Measurements from ENCODE around the gene PLP2. TPM values are rescaled to one million over a fixed set of nuclear protein-coding genes. Genes with fewer than 3 reads are reported as not detected.

PLP2 gene
- total RNA-seq, 1 experiment from 2014 or later = 165 TPM

- Histone ChIP-seq H3K9ac (ENCODE audit: low read length) (no peak overlapping the region), H3F3A (ENCODE audit: low read length, unreplicated experiment) (no peaks in the 10 kb centered on the region), H4K20me1 (ENCODE audit: low read length) (no peaks in the 10 kb centered on the region), H3K9me3 (ENCODE audit: low read length) (no peaks in the 10 kb centered on the region), H3K27ac (ENCODE audit: low read length) (no peak overlapping the region), H3K36me3 (ENCODE audit: low read depth, low read length) (no peaks in the 10 kb centered on the region), H3K79me2 (ENCODE audit: low read length) (no peaks in the 10 kb centered on the region), H3K27me3 (ENCODE audit: low read length) (no peaks in the 10 kb centered on the region), H3K4me3 (ENCODE audit: low read length) (no peak overlapping the region), H2AFZ (ENCODE audit: low read length) (no peak overlapping the region), H3K9me2 (replicated peaks; ENCODE audit: low read length) (no peaks in the 10 kb centered on the region), H3K4me2 (ENCODE audit: low read length) (no peak overlapping the region), H3K4me1 (ENCODE audit: insufficient read depth, low read length) (peaks cover 12% of the 10 kb centered on the region)
- ChIA-PET POLR2A (ENCODE audit: unreplicated experiment) (no interaction called here), CTCF (no interaction called here)
- no TSS peak for BruUV-seq (replicated peaks)
- no peak for ATAC-seq
- intact Hi-C loops (cut with micrococcal nuclease) = loop anchor here (5.0 kb wide), 2 partner anchors 39 to 119 kb away; partner anchors contain the start of genes GPKOW and TFE3
- DNase-seq = no peak
- TF ChIP-seq CTCF (conservative IDR thresholded peaks at IDR 0.05; ENCODE audit: low read depth, low read length) (no peak), EZH2phosphoT487 (IDR thresholded peaks at IDR 0.05; ENCODE audit: borderline replicate concordance, low read length) (no peak), EZH2 (IDR thresholded peaks at IDR 0.05; ENCODE audit: low read length, unreplicated experiment) (no peak)
Observed at GRCh38 chrX:49160908-49161307, 10.8 kb upstream of the PLP2 start.

DNA sequence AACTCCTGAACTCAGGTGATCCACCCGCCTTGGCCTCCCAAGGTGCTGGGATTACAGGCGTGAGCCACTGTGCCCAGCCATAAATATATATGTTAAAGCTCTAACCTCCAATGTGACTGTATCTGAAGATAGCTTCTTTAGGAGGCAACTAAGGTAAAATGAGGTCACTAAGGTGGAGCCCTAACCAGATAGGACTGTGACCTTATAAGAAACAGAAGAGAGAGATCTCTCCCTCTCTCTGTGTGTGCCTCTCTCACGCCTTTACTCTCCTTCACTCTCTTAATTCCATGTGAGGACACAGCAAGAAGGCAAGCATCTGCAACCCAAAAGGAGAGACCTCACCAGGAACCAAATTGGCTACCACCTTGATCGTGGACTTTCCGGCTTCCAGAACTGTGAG is 10.1 kb upstream of the PLP2 start:
- Histone ChIP-seq H3K9me2 (replicated peaks; ENCODE audit: low read length) (no peaks in the 10 kb centered on the region), H3K79me2 (ENCODE audit: low read length) (no peaks in the 10 kb centered on the region), H3K27me3 (ENCODE audit: low read length) (no peaks in the 10 kb centered on the region), H2AFZ (ENCODE audit: low read length) (no peak overlapping the region), H3K4me2 (ENCODE audit: low read length) (no peak overlapping the region), H3K4me3 (ENCODE audit: low read length) (no peak overlapping the region), H3K4me1 (ENCODE audit: insufficient read depth, low read length) (peaks cover 8% of the 10 kb centered on the region), H4K20me1 (ENCODE audit: low read length) (no peaks in the 10 kb centered on the region), H3K27ac (ENCODE audit: low read length) (no peak overlapping the region), H3K9ac (ENCODE audit: low read length) (no peak overlapping the region), H3F3A (ENCODE audit: low read length, unreplicated experiment) (no peaks in the 10 kb centered on the region), H3K9me3 (ENCODE audit: low read length) (no peaks in the 10 kb centered on the region), H3K36me3 (ENCODE audit: low read depth, low read length) (no peaks in the 10 kb centered on the region)
- BruUV-seq (replicated peaks) = no TSS peak
- no peak for DNase-seq
- no peak for TF ChIP-seq EZH2phosphoT487 (IDR thresholded peaks at IDR 0.05; ENCODE audit: borderline replicate concordance, low read length)
- TF ChIP-seq EZH2 (IDR thresholded peaks at IDR 0.05; ENCODE audit: low read length, unreplicated experiment) = no peak
- no peak for TF ChIP-seq CTCF (conservative IDR thresholded peaks at IDR 0.05; ENCODE audit: low read depth, low read length)
- ChIA-PET CTCF (interaction anchor here (0.5 kb wide), 1 partner anchor 29 kb away, joined by 3 read pairs; no protein-coding TSS in a partner anchor), POLR2A (ENCODE audit: unreplicated experiment) (no interaction called here)
- intact Hi-C loops (cut with micrococcal nuclease) = loop anchor here (5.0 kb wide), 2 partner anchors 39 to 119 kb away; partner anchors contain the start of genes GPKOW and TFE3
- ATAC-seq = no peak

DNA sequence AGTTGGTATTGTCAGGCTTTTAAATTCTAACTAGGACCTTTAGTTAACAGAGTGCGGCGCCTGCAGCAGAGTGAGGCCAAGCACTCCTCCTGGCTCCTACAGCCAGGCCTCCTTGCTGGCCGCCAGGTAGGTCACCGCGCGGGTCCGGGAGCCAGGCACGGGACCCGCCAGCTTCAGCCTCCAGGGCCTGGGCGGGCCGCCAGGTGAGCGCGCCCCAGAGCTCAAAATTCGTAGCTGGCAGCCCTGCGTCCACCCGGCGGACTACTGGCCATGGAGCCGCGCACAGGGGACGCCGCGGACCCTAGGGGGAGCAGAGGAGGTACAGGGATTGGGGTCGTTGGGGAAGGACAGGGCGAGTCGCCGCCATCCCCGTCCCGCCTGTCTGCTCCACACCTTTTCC is 9.1 kb upstream of the PLP2 start, which contains the start of gene MAGIX:
Gene MAGIX (plus strand): TSS at position 139 of the 400 bp plus-strand sequence. CDS start 132 bp downstream, at position 271.
- Histone ChIP-seq H3K27me3 (ENCODE audit: low read length) (no peaks in the 10 kb centered on the region), H2AFZ (ENCODE audit: low read length) (peak within 1 kb of the TSS; percentile 88), H3K9me3 (ENCODE audit: low read length) (no peaks in the 10 kb centered on the region), H3F3A (ENCODE audit: low read length, unreplicated experiment) (no peaks in the 10 kb centered on the region), H3K27ac (ENCODE audit: low read length) (no peak within 1 kb of the TSS), H4K20me1 (ENCODE audit: low read length) (no peaks in the 10 kb centered on the region), H3K4me3 (ENCODE audit: low read length) (peak within 1 kb of the TSS; percentile 69), H3K9ac (ENCODE audit: low read length) (peak within 1 kb of the TSS; percentile 83), H3K9me2 (replicated peaks; ENCODE audit: low read length) (no peaks in the 10 kb centered on the region), H3K4me2 (ENCODE audit: low read length) (peak within 1 kb of the TSS; percentile 93), H3K36me3 (ENCODE audit: low read depth, low read length) (no peaks in the 10 kb centered on the region), H3K4me1 (ENCODE audit: insufficient read depth, low read length) (peaks cover 18% of the 10 kb centered on the region), H3K79me2 (ENCODE audit: low read length) (no peaks in the 10 kb centered on the region)
- DNase-seq (peak; percentile 30), ATAC-seq (peak; percentile 4)
- intact Hi-C loops (cut with micrococcal nuclease) = loop anchor here (5.0 kb wide), 2 partner anchors 40 to 120 kb away; partner anchors contain the start of genes GPKOW and TFE3
- BruUV-seq (replicated peaks) = no TSS peak
- TF ChIP-seq EZH2phosphoT487 (IDR thresholded peaks at IDR 0.05; ENCODE audit: borderline replicate concordance, low read length) = no peak
- CTCF ChIA-PET = interaction anchor here (0.6 to 1.2 kb wide), 2 partner anchors 22 to 28 kb away, joined by 3 to 4 read pairs; no protein-coding TSS in a partner anchor
- POLR2A ChIA-PET (ENCODE audit: unreplicated experiment) = no interaction called here
